UCSD-AML1 (cell line): ENCODE results near the gene SAPCD1.
A peak's percentile ranks its signal among the peaks of the same experiment; 100 is the strongest.

Source experiments
- DNase-seq: peaks from one replicate; lab custom pipeline; 2025; ENCODE audit not compliant: unreplicated experiment; lab: John Stamatoyannopoulos, UW

SAPCD1 gene

DNA sequence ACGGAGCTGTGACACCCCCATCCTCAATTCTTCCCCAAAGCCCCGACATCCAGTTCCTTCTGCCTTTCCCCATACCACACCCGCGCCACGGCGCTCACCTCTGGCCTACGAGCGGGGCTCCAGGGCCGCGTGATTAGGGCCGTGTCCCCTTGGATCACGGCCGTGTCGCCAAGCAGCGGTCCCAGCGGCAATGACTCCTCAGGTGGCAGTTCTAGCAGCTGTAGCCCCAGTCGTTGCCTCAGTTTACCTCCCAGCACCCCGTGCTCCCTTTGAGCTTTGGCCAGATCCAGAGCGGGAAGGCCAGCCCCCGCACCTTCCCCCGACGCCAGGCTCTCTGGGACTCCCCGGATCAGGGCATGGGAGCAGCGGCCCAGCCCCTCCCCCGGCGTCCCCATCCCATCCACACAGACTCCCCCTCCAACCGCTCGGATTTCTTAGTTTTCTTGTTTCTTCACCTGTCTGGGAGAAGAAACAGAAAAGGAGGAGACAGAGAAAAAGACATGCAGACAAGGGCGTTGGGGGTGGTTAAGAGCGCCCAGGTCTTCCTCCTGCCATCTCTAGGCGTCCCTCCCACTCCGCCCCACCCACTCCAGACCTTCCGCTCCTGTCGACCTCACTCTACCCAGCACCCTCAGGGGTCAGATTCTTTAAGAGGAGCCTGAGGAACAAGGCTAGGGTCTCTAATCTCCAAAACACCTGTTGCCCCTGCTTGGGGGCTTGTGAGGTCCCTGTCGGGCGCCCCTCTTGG lies 33.5 kb upstream of the SAPCD1 start, which contains the start of gene DDAH2:
Gene DDAH2, minus strand, starts transcription at position 533 of the 748 bp plus-strand sequence. Its CDS starts 138 bp downstream, at position 395.
- no peak for DNase-seq

- DNase-seq = peak; percentile 94
Measured at GRCh38 chr6:31729515-31729978, 32.9 kb upstream of the SAPCD1 start.

- peak; percentile 92 for DNase-seq
Measured at GRCh38 chr6:31729979-31730630, 32.4 kb upstream of the SAPCD1 start.

DNA sequence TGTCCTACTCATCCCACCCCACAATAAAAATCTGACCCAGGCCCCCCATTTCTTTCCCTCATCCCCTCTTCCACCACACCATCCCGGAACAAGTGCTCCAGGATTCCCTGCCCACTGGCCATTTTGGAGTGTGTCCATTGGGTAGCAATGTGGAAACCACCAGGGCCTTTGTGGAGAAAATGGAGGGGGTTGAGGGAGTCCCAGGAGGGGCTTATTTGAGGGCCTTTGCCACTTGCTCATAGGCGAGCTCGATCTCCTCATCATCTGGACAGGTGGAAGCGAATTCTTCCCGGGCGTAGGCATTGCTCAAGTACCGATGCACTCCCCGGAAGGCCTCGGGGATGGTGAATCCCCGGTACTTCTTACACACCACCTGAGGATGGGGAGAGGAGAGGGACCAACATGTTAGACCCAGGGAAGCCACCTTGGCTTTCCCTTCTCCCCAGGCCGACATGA lies 31.8 kb upstream of the SAPCD1 start:
- no peak for DNase-seq

GRCh38 chr6:31732029-31732428 lies 30.4 kb upstream of the SAPCD1 start:
- no peak for DNase-seq

- DNase-seq = no peak
Measured at GRCh38 chr6:31733734-31734133, 28.7 kb upstream of the SAPCD1 start.

DNA sequence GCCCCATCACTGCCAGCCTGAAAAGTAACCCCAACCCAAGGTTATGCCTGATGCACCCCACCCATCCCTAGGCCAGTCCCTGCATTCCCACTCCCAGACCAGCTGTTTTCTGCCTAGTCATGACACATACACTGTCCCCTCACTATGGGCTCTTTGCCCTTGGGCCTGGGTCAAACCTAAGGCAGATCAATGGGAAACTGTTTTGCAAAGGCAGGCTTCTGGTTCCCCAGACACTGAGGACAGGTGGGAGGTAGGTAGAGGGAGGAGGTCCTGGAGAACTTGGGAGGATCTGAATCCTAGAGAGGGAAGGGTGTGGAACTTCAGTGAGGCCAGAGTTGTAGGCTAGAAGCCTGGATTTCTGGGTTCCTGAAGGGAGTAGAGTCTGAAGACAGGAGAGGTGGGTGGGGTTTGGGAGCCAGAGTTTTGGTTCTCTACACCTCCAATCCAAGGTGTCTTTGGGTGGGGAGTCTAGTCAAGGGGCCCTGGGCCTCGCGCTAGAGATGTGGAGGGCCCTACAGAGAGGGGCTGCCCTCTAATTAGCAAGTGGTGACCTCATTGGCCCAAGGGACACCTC lies 28.1 kb upstream of the SAPCD1 start:
- DNase-seq = no peak

DNA sequence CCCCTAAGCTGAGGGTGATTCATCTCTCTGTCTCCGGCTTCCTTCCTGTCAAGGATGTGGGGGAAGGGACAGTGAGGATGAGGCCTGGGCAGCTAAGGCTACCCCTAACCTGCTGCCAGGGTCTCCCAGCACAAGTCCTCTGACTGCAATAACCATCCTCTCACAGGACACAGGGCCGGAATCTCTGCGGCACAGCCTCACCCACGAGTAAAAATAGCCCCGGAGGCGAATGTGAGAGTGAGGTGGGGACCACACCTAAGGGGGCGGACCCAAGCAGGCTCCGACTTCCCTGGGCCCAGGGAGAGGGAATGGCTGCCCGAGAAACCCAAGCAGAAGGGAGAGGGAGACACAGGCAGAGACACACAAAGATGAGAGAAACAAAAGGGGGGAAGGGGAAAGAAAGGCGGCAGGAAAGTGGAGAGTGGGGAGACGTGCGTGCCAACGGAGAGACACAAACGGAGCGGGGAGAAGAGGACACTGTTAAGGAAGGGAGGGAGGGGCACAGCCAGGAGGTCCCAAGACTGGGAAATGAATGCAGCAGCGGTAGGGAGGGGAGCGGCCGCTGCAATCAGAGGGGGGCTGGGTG lies 27.5 kb upstream of the SAPCD1 start:
- peak; percentile 78 for DNase-seq

DNA sequence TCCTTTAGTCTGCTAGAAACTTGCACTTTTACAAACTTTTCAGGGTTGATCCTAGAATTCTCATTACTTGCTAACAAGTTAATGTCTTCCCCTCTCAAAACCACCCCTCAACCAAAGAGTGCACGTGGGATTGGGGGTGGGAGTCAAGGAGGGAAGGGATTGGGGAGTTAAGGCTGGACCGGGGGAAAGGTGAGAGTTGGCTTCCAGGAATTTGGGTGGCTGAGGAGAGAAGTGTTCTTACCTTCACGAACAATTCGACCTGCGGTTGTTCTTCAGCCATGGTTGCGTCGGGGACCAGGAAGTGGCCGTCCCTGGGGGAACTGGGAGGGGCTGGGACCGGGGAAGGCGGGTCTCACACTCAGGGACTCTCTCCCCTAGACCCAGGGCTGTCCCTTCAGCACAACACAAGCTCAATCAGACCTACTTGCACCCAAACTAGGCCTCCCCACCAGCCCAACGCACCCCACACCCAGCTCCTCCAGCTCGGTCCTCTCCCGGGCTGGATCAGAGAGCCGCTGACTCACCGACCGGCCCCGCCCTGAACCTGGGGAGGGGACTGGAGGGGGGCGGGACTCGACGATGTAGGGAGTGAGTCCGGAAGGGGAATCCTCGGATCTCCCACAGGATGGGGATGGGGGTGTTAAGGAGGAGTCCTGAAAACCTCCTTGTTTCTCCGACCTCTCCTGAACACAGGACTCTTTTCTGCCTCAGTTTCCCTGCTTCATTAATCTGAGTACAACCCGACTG lies 26.3 kb upstream of the SAPCD1 start, which contains the start of gene CLIC1:
Gene CLIC1, minus strand, starts transcription at position 510 of the 747 bp plus-strand sequence. Its CDS starts 230 bp downstream, at position 280.
- DNase-seq = peak; percentile 91

DNA sequence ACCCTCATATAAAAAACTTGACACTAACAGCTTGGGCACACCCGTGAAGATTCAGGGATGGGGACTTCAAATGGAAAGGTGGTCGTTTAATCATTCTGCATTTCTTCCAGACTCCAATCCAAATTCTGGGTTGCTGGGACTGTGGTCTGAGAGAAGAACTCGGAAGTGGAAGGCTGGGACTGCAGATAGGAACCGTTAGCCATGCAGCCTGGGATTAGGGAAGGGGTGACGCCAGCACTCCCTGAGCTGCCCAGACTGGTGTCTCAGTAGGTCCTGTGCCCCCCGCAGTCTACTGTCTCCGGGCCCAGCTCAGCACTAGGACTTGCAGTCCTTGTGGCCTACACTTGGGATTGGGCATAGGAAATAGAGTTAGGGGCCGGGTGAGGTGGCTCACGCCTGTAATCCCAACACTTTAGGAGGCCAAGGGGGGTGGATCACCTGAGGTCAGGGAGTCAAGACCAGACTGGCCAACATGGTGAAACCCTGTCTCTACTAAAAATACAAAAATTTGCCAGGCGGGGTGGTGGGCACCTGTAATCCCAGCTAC lies 25.6 kb upstream of the SAPCD1 start:
- DNase-seq = peak; percentile 39

DNA sequence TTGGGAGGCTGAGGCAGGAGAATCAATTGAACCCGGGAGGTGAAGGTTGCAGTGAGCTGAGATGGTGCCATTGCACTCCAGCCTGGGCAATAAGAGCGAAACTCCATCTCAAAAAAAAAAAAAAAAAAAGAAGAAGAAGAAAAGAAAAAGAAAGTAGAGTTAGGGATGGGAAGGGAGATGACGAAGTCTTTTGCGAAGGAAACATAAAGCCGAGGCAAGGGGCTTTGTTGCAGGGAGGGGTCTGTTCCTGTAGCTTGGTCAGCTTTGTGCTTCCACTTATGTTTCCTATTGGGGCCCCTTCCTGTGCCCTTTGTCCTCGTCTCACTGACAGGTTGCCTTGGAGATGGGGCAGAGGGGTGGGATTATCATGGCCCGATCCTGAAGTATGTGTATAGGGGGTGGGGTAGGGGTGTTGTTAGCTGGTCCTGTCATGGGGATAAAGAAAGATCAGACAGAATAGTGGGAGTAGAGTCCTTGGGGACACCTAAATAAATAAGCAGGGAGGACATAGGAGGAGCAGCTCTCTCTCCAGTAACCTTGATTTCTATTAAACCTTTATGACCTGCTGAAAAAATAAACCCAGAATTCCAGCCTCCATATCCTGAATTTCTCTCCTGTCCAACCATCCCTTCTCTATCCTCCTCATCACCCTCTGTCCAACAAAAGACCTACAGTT lies 25.0 kb upstream of the SAPCD1 start:
- peak; percentile 78 for DNase-seq

- DNase-seq = peak; percentile 74
Measured at GRCh38 chr6:31737991-31738979, 24.2 kb upstream of the SAPCD1 start.

- peak; percentile 98 for DNase-seq
Measured at GRCh38 chr6:31739639-31740396, 22.6 kb upstream of the SAPCD1 start, which contains the start of gene MSH5. Gene MSH5 (plus strand): TSS chr6:31740005. CDS start chr6:31740467, 462 bp downstream.

DNA sequence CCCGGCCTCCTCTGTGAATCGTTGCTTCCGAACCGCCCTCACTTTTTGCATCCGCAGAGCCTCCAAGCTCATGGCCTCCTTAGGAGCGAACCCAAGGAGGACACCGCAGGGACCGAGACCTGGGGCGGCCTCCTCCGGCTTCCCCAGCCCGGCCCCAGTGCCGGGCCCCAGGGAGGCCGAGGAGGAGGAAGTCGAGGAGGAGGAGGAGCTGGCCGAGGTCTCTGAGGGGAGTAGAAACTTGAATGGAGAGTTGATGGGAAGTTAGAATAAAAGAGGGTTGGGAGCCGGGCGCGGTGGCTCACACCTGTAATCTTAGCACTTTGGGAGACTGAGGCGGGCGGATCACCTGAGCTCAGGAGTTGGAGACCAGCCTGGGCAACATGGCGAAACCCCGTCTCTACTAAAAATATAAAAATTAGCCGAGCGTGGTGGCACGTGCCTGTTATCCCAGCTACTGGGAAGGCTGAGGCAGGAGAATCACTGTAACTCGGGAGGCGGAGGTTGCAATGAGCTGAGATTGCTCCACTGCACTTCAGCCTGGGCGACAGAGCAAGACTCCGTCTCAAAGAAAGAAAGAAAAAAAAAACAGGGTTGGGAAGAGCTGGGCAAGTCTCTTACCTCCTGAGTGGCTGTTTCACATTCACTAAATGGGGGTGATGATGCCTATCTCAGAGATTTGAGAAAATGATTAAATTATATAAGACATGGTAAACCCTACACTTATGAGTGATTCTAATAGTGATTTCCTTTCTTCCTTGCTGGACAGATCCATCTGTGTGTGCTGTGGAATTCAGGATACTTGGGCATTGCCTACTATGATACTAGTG lies 21.8 kb upstream of the SAPCD1 start:
- DNase-seq = peak; percentile 71

- DNase-seq = no peak
Measured at GRCh38 chr6:31741815-31742214, 20.6 kb upstream of the SAPCD1 start.

DNA sequence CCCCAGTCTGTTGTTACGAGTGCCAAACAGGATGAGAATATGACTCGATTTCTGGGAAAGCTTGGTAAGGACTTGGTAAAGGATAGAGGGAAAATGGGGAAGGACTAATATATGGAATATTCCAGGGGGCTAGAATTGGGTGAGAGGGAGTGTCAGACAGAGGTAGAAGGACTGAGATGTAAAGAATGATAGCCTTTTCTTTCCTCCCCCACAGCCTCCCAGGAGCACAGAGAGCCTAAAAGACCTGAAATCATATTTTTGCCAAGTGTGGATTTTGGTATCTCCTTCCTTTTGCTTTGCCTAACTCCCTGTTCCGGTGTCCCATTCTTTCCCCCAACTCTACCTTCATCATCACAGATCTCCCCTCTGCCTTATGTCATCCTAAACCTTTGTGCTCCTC lies 19.6 kb upstream of the SAPCD1 start:
- DNase-seq = no peak

- no peak for DNase-seq
Measured at GRCh38 chr6:31744422-31744821, 18.0 kb upstream of the SAPCD1 start.
